Caco-2 (cell line): ENCODE data around the gene WNK4. TPM values are rescaled to one million over a fixed set of nuclear protein-coding genes. Genes with fewer than 3 reads are reported as not detected.

Source experiments
- BruUV-seq: library from RNA; stranded (reverse); fragments of 400-500 nt; replicated peaks from 2 replicates; lab custom pipeline; 2021; lab: Mats Ljungman, UMichigan
- CTCF ChIA-PET: fragments of 300-600 bp; sonication (Branson Sonifier 250); formaldehyde crosslinking; loops from one replicate; lab custom pipeline; 2022; ENCODE audit warnings: antibody characterized with exemption; lab: Charles Lee
- POLR2A ChIA-PET: fragments of 300-600 bp; sonication (Branson Sonifier 250); formaldehyde crosslinking; loops from one replicate; lab custom pipeline; 2022; ENCODE audit warnings: antibody characterized with exemption; lab: Charles Lee
- DNase-seq, 2 experiments: peaks; one replicate each; pipeline versions ENCODE4 v3.0.0 to v3.0.0-alpha.2; 2020 to 2022
- H3K27me3 ChIP-seq: replicated peaks from 2 replicates; pipeline ENCODE4 v1.6.0; 2011; ENCODE audit warnings: low read length; ENCODE audit not compliant: control insufficient read depth, insufficient read depth
- H3K36me3 ChIP-seq: 2 replicates; pipeline ENCODE4 v1.5.1; 2011; ENCODE audit warnings: low read length; ENCODE audit not compliant: control insufficient read depth, insufficient read depth
- H3K4me1 ChIP-seq: fragments of 250-450 bp; sonication (Bioruptor Pico); 2 replicates; pipeline ENCODE4 v1.5.1; 2020; ENCODE audit warnings: mild to moderate bottlenecking
- H3K4me3 ChIP-seq: 2 replicates; pipeline ENCODE4 v1.5.1; 2011; ENCODE audit warnings: low read depth, mild to moderate bottlenecking, control low read depth, low read length
- H3K9me3 ChIP-seq: fragments of 250-450 bp; sonication (Bioruptor Pico); 2 replicates; pipeline ENCODE4 v1.5.1; 2020; ENCODE audit warnings: mild to moderate bottlenecking, moderate library complexity
- H3K27ac Mint-ChIP-seq: one replicate; pipeline ENCODE4 v1.8.0; 2022; ENCODE audit warnings: mixed read lengths; ENCODE audit not compliant: unreplicated experiment
- H3K27me3 Mint-ChIP-seq: one replicate; pipeline ENCODE4 v1.8.0; 2022; ENCODE audit warnings: mixed read lengths; ENCODE audit not compliant: insufficient read depth, unreplicated experiment
- H3K36me3 Mint-ChIP-seq: one replicate; pipeline ENCODE4 v1.8.0; 2022; ENCODE audit warnings: mild to moderate bottlenecking, mixed read lengths; ENCODE audit not compliant: insufficient read depth, unreplicated experiment
- H3K4me1 Mint-ChIP-seq: one replicate; pipeline ENCODE4 v1.8.0; 2022; ENCODE audit warnings: low read depth, mixed read lengths; ENCODE audit not compliant: unreplicated experiment
- H3K4me3 Mint-ChIP-seq: one replicate; pipeline ENCODE4 v1.8.0; 2022; ENCODE audit warnings: mild to moderate bottlenecking, moderate library complexity, mixed read lengths; ENCODE audit not compliant: unreplicated experiment
- H3K9me3 Mint-ChIP-seq: one replicate; pipeline ENCODE4 v1.8.0; 2022; ENCODE audit warnings: mixed read lengths; ENCODE audit not compliant: unreplicated experiment
- CTCF ChIP-seq, 2 experiments: fragments of 200-600 bp in 1 of 2; IDR thresholded peaks; 1 replicate in 1 of 2; 2 replicates in 1 of 2; pipeline versions ENCODE4 v1.5.1 to v1.8.0; 2011 to 2022; ENCODE audit warnings: antibody characterized with exemption in 1 of 2, control low read depth in 1 of 2, inconsistent platforms in 1 of 2, low read depth in 1 of 2, low read length in 1 of 2, mild to moderate bottlenecking in 1 of 2, moderate library complexity in 1 of 2; ENCODE audit not compliant: insufficient read depth in 1 of 2, severe bottlenecking in 1 of 2, unreplicated experiment in 1 of 2
- intact Hi-C: fragments of 100-400 bp; cut with micrococcal nuclease; formaldehyde crosslinking; loops from one replicate; pipeline ENCODE4 v1.10.0; 2022; ENCODE audit not compliant: unreplicated experiment
- total RNA-seq: library from RNA; stranded (reverse); gene quantifications from 2 replicates; pipeline ENCODE4 v1.2.3, GENCODE V29; 2022

Gene WNK4
- total RNA-seq, 1 experiment from 2014 or later, result 4.1 TPM

DNA sequence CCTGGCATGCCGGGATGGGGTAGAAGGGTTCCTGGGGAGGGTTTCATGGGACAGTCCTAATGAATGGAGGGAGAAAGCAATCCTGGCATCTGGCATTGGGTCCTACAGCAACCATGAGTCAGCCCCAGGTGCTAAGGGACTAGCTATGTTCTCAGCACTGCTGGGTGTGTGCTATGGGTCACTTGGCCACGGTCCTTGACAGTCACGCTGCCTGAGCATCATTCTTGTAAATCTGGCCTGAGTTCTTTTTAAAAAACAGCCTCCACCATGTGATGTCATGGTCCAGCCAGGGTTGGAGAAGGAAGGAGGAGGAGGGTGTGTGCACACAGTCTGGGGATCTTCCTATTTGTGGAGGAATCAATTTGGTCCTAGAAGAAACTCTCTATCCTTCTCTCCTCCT, 25.6 kb upstream of the WNK4 start:
- H3K36me3 Mint-ChIP-seq, result no peaks in the 10 kb centered on the region
- ChIA-PET CTCF (interaction anchor here (0.6 to 1.4 kb wide), 2 partner anchors 9 to 63 kb away, joined by 3 to 4 read pairs; no protein-coding TSS in a partner anchor), POLR2A (interaction anchor here (0.6 kb wide), 1 partner anchor 69 kb away, joined by 3 read pairs; no protein-coding TSS in a partner anchor)
- Histone ChIP-seq H3K4me1 (peaks cover 4% of the 10 kb centered on the region), H3K36me3 (no peaks in the 10 kb centered on the region), H3K9me3 (no peaks in the 10 kb centered on the region), H3K4me3 (no peak overlapping the region), H3K27me3 (no peaks in the 10 kb centered on the region)
- BruUV-seq, result no TSS peak
- H3K4me1 Mint-ChIP-seq, result no peaks in the 10 kb centered on the region
- no peak overlapping the region for H3K4me3 Mint-ChIP-seq
- no peak for DNase-seq
- H3K27ac Mint-ChIP-seq, result no peak overlapping the region
- H3K27me3 Mint-ChIP-seq, result peaks cover 2% of the 10 kb centered on the region
- TF ChIP-seq CTCF (IDR thresholded peaks at IDR 0.05; ENCODE audit: insufficient read depth in 1 of 2, low read depth in 1 of 2, low read length in 1 of 2, severe bottlenecking in 1 of 2, unreplicated experiment in 1 of 2), result no peak
- H3K9me3 Mint-ChIP-seq, result no peaks in the 10 kb centered on the region
- intact Hi-C loops, result no loop called here

DNA sequence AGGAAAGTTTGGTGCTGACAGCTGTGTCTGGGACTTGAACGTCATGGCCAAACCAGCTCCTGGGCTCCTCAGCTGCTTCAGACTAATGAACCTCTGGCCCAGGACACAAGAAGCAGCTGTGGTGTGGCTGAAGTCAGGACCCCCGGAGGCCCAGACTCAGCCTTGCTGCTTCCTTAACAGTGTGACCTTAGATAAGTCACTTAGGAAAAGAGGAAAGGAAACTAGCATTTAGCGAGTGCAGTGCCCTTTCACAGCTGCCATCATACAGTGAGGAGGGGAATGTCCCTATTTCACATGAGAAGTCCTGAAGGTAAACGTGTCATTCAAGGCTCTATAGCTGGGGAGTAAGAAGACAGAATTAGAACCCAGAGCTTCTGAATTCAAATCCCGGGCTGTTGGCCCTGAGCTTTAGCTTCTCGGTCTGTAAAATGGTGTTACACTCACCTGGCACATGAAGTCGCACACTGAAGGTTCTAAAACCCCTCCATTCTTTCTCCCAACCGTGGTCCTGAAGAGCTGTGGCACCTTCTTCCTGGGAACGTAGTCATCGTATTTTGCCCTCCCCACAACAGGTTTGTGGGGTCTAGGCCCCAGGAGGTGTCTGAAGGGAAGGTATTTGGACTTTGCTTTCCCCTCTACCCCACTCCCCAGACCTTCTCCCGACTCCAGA, 20.3 kb upstream of the WNK4 start:
- Mint-ChIP-seq H3K4me1 (peaks cover 13% of the 10 kb centered on the region), H3K9me3 (no peaks in the 10 kb centered on the region), H3K27me3 (no peaks in the 10 kb centered on the region), H3K27ac (peak overlapping the region; percentile 21), H3K36me3 (peaks cover 6% of the 10 kb centered on the region), H3K4me3 (peak overlapping the region; percentile 65)
- intact Hi-C loops, result loop anchor here (5.0 kb wide), 2 partner anchors 83 to 183 kb away; partner anchors contain the start of genes PLEKHH3 and PSMC3IP
- H3K9me3 ChIP-seq, result no peaks in the 10 kb centered on the region
- H3K4me3 ChIP-seq, result peak overlapping the region; percentile 68
- no peaks in the 10 kb centered on the region for H3K27me3 ChIP-seq
- CTCF ChIA-PET, result interaction anchor here (0.5 to 1.9 kb wide), 6 partner anchors 9 to 151 kb away, joined by 3 to 5 read pairs (median 4); partner anchors contain the start of genes BECN1, RETREG3 and TUBG1
- H3K4me1 ChIP-seq, result peaks cover 28% of the 10 kb centered on the region
- TF ChIP-seq CTCF (IDR thresholded peaks at IDR 0.05; ENCODE audit: insufficient read depth in 1 of 2, low read depth in 1 of 2, low read length in 1 of 2, severe bottlenecking in 1 of 2, unreplicated experiment in 1 of 2), result no peak
- POLR2A ChIA-PET, result interaction anchor here (0.6 to 1.5 kb wide), 6 partner anchors 14 to 601 kb away, joined by 3 to 11 read pairs (median 4); partner anchors contain the start of gene WNK4
- H3K36me3 ChIP-seq, result no peaks in the 10 kb centered on the region
- BruUV-seq, result no TSS peak
- DNase-seq, result no peak

- intact Hi-C loops, result loop anchor here (5.0 kb wide), 2 partner anchors 84 to 184 kb away; partner anchors contain the start of genes PLEKHH3 and PSMC3IP
- Histone ChIP-seq H3K4me1 (peaks cover 28% of the 10 kb centered on the region), H3K9me3 (no peaks in the 10 kb centered on the region), H3K27me3 (no peaks in the 10 kb centered on the region), H3K4me3 (peak within 1 kb of the TSS; percentile 68), H3K36me3 (no peaks in the 10 kb centered on the region)
- Mint-ChIP-seq H3K27me3 (no peaks in the 10 kb centered on the region), H3K36me3 (peaks cover 6% of the 10 kb centered on the region), H3K4me3 (peak within 1 kb of the TSS; percentile 65), H3K4me1 (peaks cover 19% of the 10 kb centered on the region), H3K9me3 (no peaks in the 10 kb centered on the region), H3K27ac (peak within 1 kb of the TSS; percentile 56)
- ChIA-PET CTCF (interaction anchor here (0.5 to 1.9 kb wide), 12 partner anchors 10 to 930 kb away, joined by 3 to 5 read pairs (median 3); partner anchors contain the start of genes BECN1, RETREG3, TUBG1 and VPS25), POLR2A (interaction anchor here (0.6 to 1.5 kb wide), 7 partner anchors 13 to 600 kb away, joined by 3 to 11 read pairs (median 4); partner anchors contain the start of gene WNK4)
- BruUV-seq, result no TSS peak
- DNase-seq, result peak; percentile 49 to 72
- no peak for TF ChIP-seq CTCF (IDR thresholded peaks at IDR 0.05; ENCODE audit: insufficient read depth in 1 of 2, low read depth in 1 of 2, low read length in 1 of 2, severe bottlenecking in 1 of 2, unreplicated experiment in 1 of 2)
Observed at GRCh38 chr17:42760652-42761581, 19.5 kb upstream of the WNK4 start, which contains the start of gene RAMP2. TSS of gene RAMP2 (plus strand) at chr17:42761227. CDS start at chr17:42761262, 35 bp downstream.
